HUES48 (cell line): Measurements from ENCODE around the gene ACTBL2.

ENCODE experiments used
- H3K27ac ChIP-seq: one replicate; pipeline ENCODE4 v1.7.0; 2013; ENCODE audit warnings: low read depth, low read length, inconsistent platforms
- H3K27me3 ChIP-seq: 2 replicates; pipeline ENCODE4 v1.6.1; 2013; ENCODE audit warnings: mild to moderate bottlenecking, low read length; ENCODE audit not compliant: control insufficient read depth, insufficient read depth
- H3K36me3 ChIP-seq: 2 replicates; pipeline ENCODE4 v1.6.1; 2013; ENCODE audit warnings: low read length; ENCODE audit not compliant: control insufficient read depth, insufficient read depth
- H3K4me1 ChIP-seq: 2 replicates; pipeline ENCODE4 v1.6.1; 2013; ENCODE audit warnings: mild to moderate bottlenecking, low read length; ENCODE audit not compliant: control insufficient read depth, insufficient read depth
- H3K4me3 ChIP-seq: 2 replicates; pipeline ENCODE4 v1.5.1; 2013; ENCODE audit warnings: mild to moderate bottlenecking, low read depth, low read length
- H3K9ac ChIP-seq: 2 replicates; pipeline ENCODE4 v1.6.1; 2013; ENCODE audit warnings: mild to moderate bottlenecking, low read depth, low read length, moderate library complexity
- H3K9me3 ChIP-seq: 2 replicates; pipeline ENCODE4 v1.6.1; 2013; ENCODE audit warnings: low read length; ENCODE audit not compliant: control insufficient read depth, insufficient read depth

The ACTBL2 gene

GRCh38 chr5:57508211-57508610, 25.6 kb upstream of the ACTBL2 start:
- Histone ChIP-seq H3K9me3 (no peaks in the 10 kb centered on the region), H3K9ac (no peak overlapping the region), H3K36me3 (no peaks in the 10 kb centered on the region), H3K4me3 (no peak overlapping the region), H3K27me3 (no peaks in the 10 kb centered on the region), H3K27ac (no peak overlapping the region), H3K4me1 (no peaks in the 10 kb centered on the region)

GRCh38 chr5:57505272-57506200, 22.9 kb upstream of the ACTBL2 start:
- Histone ChIP-seq H3K9ac (no peak overlapping the region), H3K36me3 (no peaks in the 10 kb centered on the region), H3K27me3 (no peaks in the 10 kb centered on the region), H3K9me3 (no peaks in the 10 kb centered on the region), H3K4me1 (no peaks in the 10 kb centered on the region), H3K27ac (no peak overlapping the region), H3K4me3 (no peak overlapping the region)

GRCh38 chr5:57504357-57504756, 21.7 kb upstream of the ACTBL2 start:
- 0 out of 2 replicates have a peak, but pooled peaks cover 4% of the 10 kb centered on the region for H3K4me1 ChIP-seq
- no peak overlapping the region for H3K9ac ChIP-seq
- H3K36me3 ChIP-seq: no peaks in the 10 kb centered on the region
- no peaks in the 10 kb centered on the region for H3K27me3 ChIP-seq
- no peak overlapping the region for H3K27ac ChIP-seq
- no peak overlapping the region for H3K4me3 ChIP-seq
- H3K9me3 ChIP-seq: no peaks in the 10 kb centered on the region

GRCh38 chr5:57503433-57503832, 20.8 kb upstream of the ACTBL2 start:
- H3K4me3 ChIP-seq: no peak overlapping the region
- H3K9ac ChIP-seq: no peak overlapping the region
- H3K9me3 ChIP-seq: no peaks in the 10 kb centered on the region
- no peaks in the 10 kb centered on the region for H3K27me3 ChIP-seq
- 0 out of 2 replicates have a peak, but pooled peaks cover 4% of the 10 kb centered on the region for H3K4me1 ChIP-seq
- H3K27ac ChIP-seq: no peak overlapping the region
- H3K36me3 ChIP-seq: no peaks in the 10 kb centered on the region

GRCh38 chr5:57501414-57502201, 19.0 kb upstream of the ACTBL2 start:
- H3K4me1 ChIP-seq: 0 out of 2 replicates have a peak, but pooled peaks cover 4% of the 10 kb centered on the region
- no peaks in the 10 kb centered on the region for H3K9me3 ChIP-seq
- no peaks in the 10 kb centered on the region for H3K27me3 ChIP-seq
- no peak overlapping the region for H3K4me3 ChIP-seq
- H3K36me3 ChIP-seq: no peaks in the 10 kb centered on the region
- H3K9ac ChIP-seq: no peak overlapping the region
- no peak overlapping the region for H3K27ac ChIP-seq

- H3K4me1 ChIP-seq: 0 out of 2 replicates have a peak, but pooled peaks cover 14% of the 10 kb centered on the region
- no peak overlapping the region for H3K9ac ChIP-seq
- H3K36me3 ChIP-seq: no peaks in the 10 kb centered on the region
- H3K4me3 ChIP-seq: no peak overlapping the region
- H3K9me3 ChIP-seq: no peaks in the 10 kb centered on the region
- no peak overlapping the region for H3K27ac ChIP-seq
- no peaks in the 10 kb centered on the region for H3K27me3 ChIP-seq
Observed at GRCh38 chr5:57499262-57500050, 16.8 kb upstream of the ACTBL2 start.

- Histone ChIP-seq H3K9ac (no peak overlapping the region), H3K27me3 (no peaks in the 10 kb centered on the region), H3K4me1 (0 out of 2 replicates have a peak, but pooled peaks cover 14% of the 10 kb centered on the region), H3K9me3 (no peaks in the 10 kb centered on the region), H3K4me3 (no peak overlapping the region), H3K27ac (no peak overlapping the region), H3K36me3 (no peaks in the 10 kb centered on the region)
Observed at GRCh38 chr5:57497733-57498132, 15.1 kb upstream of the ACTBL2 start.

GRCh38 chr5:57495285-57496086, 12.9 kb upstream of the ACTBL2 start:
- Histone ChIP-seq H3K9me3 (no peaks in the 10 kb centered on the region), H3K4me1 (0 out of 2 replicates have a peak, but pooled peaks cover 14% of the 10 kb centered on the region), H3K36me3 (no peaks in the 10 kb centered on the region), H3K4me3 (no peak overlapping the region), H3K9ac (no peak overlapping the region), H3K27ac (no peak overlapping the region), H3K27me3 (no peaks in the 10 kb centered on the region)

GRCh38 chr5:57494104-57495098, 11.8 kb upstream of the ACTBL2 start:
- no peaks in the 10 kb centered on the region for H3K36me3 ChIP-seq
- H3K4me1 ChIP-seq: 0 out of 2 replicates have a peak, but pooled peaks cover 10% of the 10 kb centered on the region
- H3K4me3 ChIP-seq: no peak overlapping the region
- H3K27me3 ChIP-seq: no peaks in the 10 kb centered on the region
- no peak overlapping the region for H3K27ac ChIP-seq
- no peaks in the 10 kb centered on the region for H3K9me3 ChIP-seq
- no peak overlapping the region for H3K9ac ChIP-seq
